H1 (cell line): Measurements from ENCODE around the gene ZNF683.

Source experiments
- EP300 ChIP-seq, 2 experiments: IDR thresholded peaks; 1 replicate in 1 of 2; 2 replicates in 1 of 2; pipeline ENCODE4 v1.6.1; 2011 to 2012; ENCODE audit warnings: low read depth in 2 of 2, low read length in 2 of 2, mild to moderate bottlenecking in 2 of 2, borderline replicate concordance in 1 of 2, inconsistent platforms in 1 of 2, moderate library complexity in 1 of 2
- EZH2 ChIP-seq: fragments of 200-600 bp; sonication (generic); IDR thresholded peaks from 2 replicates; pipeline ENCODE4 v1.7.1; 2012; ENCODE audit warnings: low read depth, mild to moderate bottlenecking, moderate library complexity, low read length, inconsistent platforms; ENCODE audit not compliant: severe bottlenecking
- POLR2AphosphoS5 ChIP-seq: IDR thresholded peaks from 2 replicates; pipeline ENCODE4 v1.6.1; 2011; ENCODE audit warnings: low read depth, low read length
- RAD21 ChIP-seq, 2 experiments: IDR thresholded peaks in 1 of 2; conservative IDR thresholded peaks in 1 of 2; 2 replicates each; pipeline ENCODE4 v1.6.1; 2011; ENCODE audit warnings: low read depth in 2 of 2, low read length in 2 of 2, improper control_type of control experiment in 1 of 2, inconsistent platforms in 1 of 2, mild to moderate bottlenecking in 1 of 2, moderate library complexity in 1 of 2
- SRF ChIP-seq: IDR thresholded peaks from 2 replicates; pipeline ENCODE4 v1.6.1; 2011; ENCODE audit warnings: mild to moderate bottlenecking, low read depth, low read length, moderate library complexity
- ZNF274 ChIP-seq: IDR thresholded peaks from 2 replicates; pipeline ENCODE4 v1.7.0; 2012; ENCODE audit warnings: low read length, borderline replicate concordance; ENCODE audit errors: extremely low read depth
- TF ChIP-seq, protein P1 (sequence below), 3 experiments: IDR thresholded peaks; 1 replicate in 2 of 3; 2 replicates in 1 of 3; pipeline versions ENCODE4 v1.5.1 to v1.6.1; 2011; ENCODE audit warnings: low read length in 3 of 3, mild to moderate bottlenecking in 3 of 3, inconsistent platforms in 2 of 3, low read depth in 1 of 3, moderate library complexity in 1 of 3; ENCODE audit not compliant: insufficient read depth in 1 of 3; ENCODE audit errors: control extremely low read depth in 1 of 3

DNA sequence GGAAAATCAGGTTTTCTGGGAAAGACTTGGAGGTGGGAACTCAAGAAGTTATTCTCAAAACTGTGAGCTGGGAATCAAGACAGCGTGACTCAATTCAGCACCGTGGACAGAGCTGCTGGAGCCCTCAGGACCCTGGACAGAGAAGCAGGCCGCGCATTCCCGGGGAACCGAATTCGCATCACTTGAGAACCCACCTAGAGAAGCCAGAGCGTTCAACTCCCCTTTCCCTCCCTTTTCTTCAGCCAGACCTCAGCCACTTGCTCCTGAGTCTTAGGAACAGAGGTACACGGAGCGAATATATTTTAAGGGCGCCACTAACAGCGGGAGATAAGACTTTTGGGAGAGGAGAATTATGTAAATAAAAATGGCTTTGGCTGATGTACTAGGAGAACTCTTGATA is 36.1 kb upstream of the ZNF683 start:
- TF ChIP-seq, protein P1, sequence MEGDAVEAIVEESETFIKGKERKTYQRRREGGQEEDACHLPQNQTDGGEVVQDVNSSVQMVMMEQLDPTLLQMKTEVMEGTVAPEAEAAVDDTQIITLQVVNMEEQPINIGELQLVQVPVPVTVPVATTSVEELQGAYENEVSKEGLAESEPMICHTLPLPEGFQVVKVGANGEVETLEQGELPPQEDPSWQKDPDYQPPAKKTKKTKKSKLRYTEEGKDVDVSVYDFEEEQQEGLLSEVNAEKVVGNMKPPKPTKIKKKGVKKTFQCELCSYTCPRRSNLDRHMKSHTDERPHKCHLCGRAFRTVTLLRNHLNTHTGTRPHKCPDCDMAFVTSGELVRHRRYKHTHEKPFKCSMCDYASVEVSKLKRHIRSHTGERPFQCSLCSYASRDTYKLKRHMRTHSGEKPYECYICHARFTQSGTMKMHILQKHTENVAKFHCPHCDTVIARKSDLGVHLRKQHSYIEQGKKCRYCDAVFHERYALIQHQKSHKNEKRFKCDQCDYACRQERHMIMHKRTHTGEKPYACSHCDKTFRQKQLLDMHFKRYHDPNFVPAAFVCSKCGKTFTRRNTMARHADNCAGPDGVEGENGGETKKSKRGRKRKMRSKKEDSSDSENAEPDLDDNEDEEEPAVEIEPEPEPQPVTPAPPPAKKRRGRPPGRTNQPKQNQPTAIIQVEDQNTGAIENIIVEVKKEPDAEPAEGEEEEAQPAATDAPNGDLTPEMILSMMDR (IDR thresholded peaks at IDR 0.05; ENCODE audit: control extremely low read depth in 1 of 3, insufficient read depth in 1 of 3, low read depth in 1 of 3, low read length in 3 of 3), result no peak
- peak in 1 of 2 experiments; percentile 16; a peak in 1 of 4 replicates for TF ChIP-seq RAD21 (IDR thresholded peaks at IDR 0.05 in 1 of 2, conservative IDR thresholded peaks at IDR 0.05 in 1 of 2; ENCODE audit: low read depth in 2 of 2, low read length in 2 of 2)
- TF ChIP-seq EZH2, result no peak
- TF ChIP-seq EP300 (IDR thresholded peaks at IDR 0.05; ENCODE audit: borderline replicate concordance in 1 of 2, low read depth in 2 of 2, low read length in 2 of 2), result peak in 1 of 2 experiments; percentile 13; a peak in 1 of 3 replicates
- TF ChIP-seq POLR2AphosphoS5, result no peak
- no peak; the same call in 1 of the 2 replicates for TF ChIP-seq SRF
- no peak for TF ChIP-seq ZNF274
